Upper lobe of right lung (tissue), 1 donor: ENCODE data around the gene CCL4. TPM values are rescaled to one million over a fixed set of nuclear protein-coding genes. Genes with fewer than 3 reads are reported as not detected.
"Not testable (repeated sequence)": the region's sequence is repeated elsewhere in the genome, so short reads cannot be mapped to it uniquely, and the experiment has no call there.

Experiments used
- ATAC-seq: fragments of 200-7000 bp; cut with Tn5 transposase; one replicate; pipeline ENCODE4 v1.9.1; 2020; ENCODE audit warnings: mild to moderate bottlenecking, moderate library complexity
- DNase-seq: peaks from one replicate; pipeline ENCODE4 v3.0.0-alpha.2; 2020
- H3K27ac ChIP-seq: fragments of 200-600 bp; one replicate; pipeline ENCODE4 v1.8.0; 2022
- H3K27me3 ChIP-seq: fragments of 200-600 bp; one replicate; pipeline ENCODE4 v1.8.0; 2022; ENCODE audit warnings: mild to moderate bottlenecking
- H3K36me3 ChIP-seq: fragments of 200-600 bp; one replicate; pipeline ENCODE4 v1.8.0; 2022
- H3K4me1 ChIP-seq: fragments of 200-600 bp; one replicate; pipeline ENCODE4 v1.8.0; 2022
- H3K4me3 ChIP-seq: fragments of 200-600 bp; one replicate; pipeline ENCODE4 v1.8.0; 2022; ENCODE audit warnings: mild to moderate bottlenecking
- H3K9me3 ChIP-seq: fragments of 200-600 bp; one replicate; pipeline ENCODE4 v1.8.0; 2022
- intact Hi-C: fragments of 100-400 bp; cut with DNase I; formaldehyde crosslinking; loops from one replicate; pipeline ENCODE4 v1.11.0; 2022
- long read RNA-seq: library from polyadenylated mRNA; unstranded; transcript quantifications from one replicate; pipeline ENCODE4 v2.0.0, GENCODE V29; 2021
- total RNA-seq: library from RNA; stranded (reverse); fragmentation: NEBNext Ultra II Directional; extraction: Animal tissue kit (Norgen Biotek cat#: 25700); gene quantifications from one replicate; pipeline ENCODE4 v1.2.1, GENCODE V29; 2021
- TF ChIP-seq, protein P1 (sequence below): fragments of 200-600 bp; IDR thresholded peaks from one replicate; pipeline ENCODE4 v1.8.0; 2022; ENCODE audit warnings: antibody characterized with exemption
- donor health status: DM: no; HTN: yes; CAD: no; lungs with severe emphysema.

The CCL4 gene
- 12.5 TPM for total RNA-seq
- long read RNA-seq, partial matches to known transcripts, result 0 of 2 reads
- long read RNA-seq, other reads (novel, unspliced or antisense), result 1 of 2 reads

DNA sequence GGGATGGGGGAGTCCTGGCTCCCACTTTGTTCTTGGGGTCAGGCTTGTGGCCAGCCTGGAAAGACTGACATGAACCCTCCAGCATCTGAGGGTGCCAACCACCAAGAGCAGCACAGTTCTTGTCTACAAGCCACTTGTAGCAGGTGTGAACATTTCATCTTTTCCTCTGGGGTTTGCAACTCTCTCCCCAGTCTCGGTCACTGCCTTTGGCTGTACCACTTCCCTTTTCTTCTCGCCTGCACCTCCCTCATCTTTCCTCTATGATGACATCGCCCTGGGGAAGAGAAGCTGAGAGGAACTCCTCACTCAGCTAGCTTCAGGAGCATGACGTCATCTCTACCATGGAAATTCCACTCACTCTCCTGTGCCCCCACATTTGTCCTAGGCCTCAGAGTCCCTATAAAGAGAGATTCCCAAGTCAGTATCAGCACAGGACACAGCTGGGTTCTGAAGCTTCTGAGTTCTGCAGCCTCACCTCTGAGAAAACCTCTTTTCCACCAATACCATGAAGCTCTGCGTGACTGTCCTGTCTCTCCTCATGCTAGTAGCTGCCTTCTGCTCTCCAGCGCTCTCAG lies at the start of gene CCL4:
CCL4 (plus strand) TSS at position 427 of the 575 bp plus-strand sequence; CDS start at position 506, 79 bp downstream.
- H3K4me3 ChIP-seq, result peak within 1 kb of the TSS; percentile 19
- H3K27ac ChIP-seq, intact Hi-C loops, H3K27me3 ChIP-seq, H3K9me3 ChIP-seq, DNase-seq, H3K36me3 ChIP-seq, H3K4me1 ChIP-seq: not testable (repeated sequence)
- peak; percentile 88 for ATAC-seq

DNA sequence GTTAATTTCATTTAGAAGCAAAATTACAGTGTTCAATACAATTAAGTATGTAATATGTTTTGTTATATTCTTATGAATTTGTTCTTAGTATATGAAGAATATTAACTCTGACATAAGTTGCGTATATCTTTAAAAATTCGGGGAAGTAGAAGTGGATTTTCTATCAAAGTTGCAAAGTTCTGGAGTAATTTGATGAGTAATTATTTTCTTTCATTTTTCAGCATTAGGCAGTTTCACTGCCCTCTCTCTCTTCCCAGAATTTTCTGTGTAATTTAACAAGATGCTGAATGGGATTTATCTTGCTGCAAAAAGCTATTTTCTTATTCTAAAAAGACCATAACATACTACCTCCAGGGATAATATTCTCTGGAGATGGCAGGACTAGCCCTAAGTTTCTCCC lies 48.5 kb upstream of the CCL4 start:
- TF ChIP-seq, protein P1, sequence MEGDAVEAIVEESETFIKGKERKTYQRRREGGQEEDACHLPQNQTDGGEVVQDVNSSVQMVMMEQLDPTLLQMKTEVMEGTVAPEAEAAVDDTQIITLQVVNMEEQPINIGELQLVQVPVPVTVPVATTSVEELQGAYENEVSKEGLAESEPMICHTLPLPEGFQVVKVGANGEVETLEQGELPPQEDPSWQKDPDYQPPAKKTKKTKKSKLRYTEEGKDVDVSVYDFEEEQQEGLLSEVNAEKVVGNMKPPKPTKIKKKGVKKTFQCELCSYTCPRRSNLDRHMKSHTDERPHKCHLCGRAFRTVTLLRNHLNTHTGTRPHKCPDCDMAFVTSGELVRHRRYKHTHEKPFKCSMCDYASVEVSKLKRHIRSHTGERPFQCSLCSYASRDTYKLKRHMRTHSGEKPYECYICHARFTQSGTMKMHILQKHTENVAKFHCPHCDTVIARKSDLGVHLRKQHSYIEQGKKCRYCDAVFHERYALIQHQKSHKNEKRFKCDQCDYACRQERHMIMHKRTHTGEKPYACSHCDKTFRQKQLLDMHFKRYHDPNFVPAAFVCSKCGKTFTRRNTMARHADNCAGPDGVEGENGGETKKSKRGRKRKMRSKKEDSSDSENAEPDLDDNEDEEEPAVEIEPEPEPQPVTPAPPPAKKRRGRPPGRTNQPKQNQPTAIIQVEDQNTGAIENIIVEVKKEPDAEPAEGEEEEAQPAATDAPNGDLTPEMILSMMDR, result no peak

DNA sequence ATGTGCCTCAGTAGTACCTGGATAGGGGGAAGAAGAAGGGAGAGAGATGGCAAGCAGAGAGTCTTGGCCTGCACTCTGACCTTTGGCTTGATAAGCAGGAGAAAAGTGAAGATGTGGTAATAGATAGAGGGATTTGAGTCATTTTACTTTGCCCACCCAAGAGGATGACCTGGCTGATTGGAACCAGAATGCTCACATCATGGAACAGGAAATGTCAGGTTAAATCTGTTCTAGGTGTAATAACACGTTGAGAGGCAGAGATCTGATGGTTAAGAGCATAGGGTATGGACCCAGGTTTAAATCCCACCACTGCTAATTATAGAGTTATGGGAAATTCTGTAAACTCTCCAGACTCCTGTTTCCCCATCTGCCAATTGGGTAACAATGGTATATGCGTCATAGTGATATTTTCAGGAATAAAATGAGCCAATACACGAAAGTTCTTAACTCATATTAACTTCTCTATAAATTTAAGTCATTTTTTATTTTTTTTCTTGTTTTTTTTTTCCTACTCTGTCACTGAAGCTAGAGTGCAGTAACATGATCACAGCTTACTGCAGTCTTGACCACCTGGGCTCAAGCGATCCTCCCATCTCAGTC lies 47.6 kb upstream of the CCL4 start:
- no peaks in the 10 kb centered on the region for H3K4me1 ChIP-seq
- intact Hi-C loops, result no loop called here
- no peaks in the 10 kb centered on the region for H3K27me3 ChIP-seq

More for the DNA sequence above, 48.5 kb upstream of the CCL4 start:
- H3K9me3 ChIP-seq, result no peaks in the 10 kb centered on the region
- ATAC-seq (no peak), DNase-seq (no peak)
- H3K36me3 ChIP-seq, result no peaks in the 10 kb centered on the region
- no peaks in the 10 kb centered on the region for H3K4me1 ChIP-seq
- intact Hi-C loops, result no loop called here
- no peak overlapping the region for H3K27ac ChIP-seq
- no peak overlapping the region for H3K4me3 ChIP-seq
- no peaks in the 10 kb centered on the region for H3K27me3 ChIP-seq

DNA sequence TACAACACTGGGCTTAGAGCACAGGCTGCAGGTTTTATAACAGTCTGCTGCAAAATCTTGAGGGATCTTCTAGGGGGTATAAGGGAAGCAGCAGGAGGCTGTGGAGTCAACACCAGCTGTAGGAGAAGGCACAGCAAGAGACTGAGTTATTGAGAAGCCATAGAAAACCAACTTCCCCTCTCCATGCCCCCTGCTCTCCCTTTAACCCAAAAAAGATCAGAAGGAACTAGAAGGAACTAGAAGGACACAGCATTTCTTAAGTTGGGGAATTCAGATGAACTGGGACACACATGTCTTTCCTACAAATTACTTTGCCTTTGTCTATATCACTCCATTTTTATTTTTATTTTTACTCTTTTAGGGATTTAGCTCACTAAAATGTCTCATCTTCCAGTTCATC lies 45.7 kb upstream of the CCL4 start:
- intact Hi-C loops, result no loop called here
- H3K27ac ChIP-seq, result no peak overlapping the region

More for the DNA sequence above, 47.6 kb upstream of the CCL4 start:
- no peak overlapping the region for H3K27ac ChIP-seq
- DNase-seq, result no peak
- H3K4me3 ChIP-seq, result no peak overlapping the region
- no peaks in the 10 kb centered on the region for H3K9me3 ChIP-seq
- TF ChIP-seq, protein P1, result no peak
- no peaks in the 10 kb centered on the region for H3K36me3 ChIP-seq
- ATAC-seq, result no peak

DNA sequence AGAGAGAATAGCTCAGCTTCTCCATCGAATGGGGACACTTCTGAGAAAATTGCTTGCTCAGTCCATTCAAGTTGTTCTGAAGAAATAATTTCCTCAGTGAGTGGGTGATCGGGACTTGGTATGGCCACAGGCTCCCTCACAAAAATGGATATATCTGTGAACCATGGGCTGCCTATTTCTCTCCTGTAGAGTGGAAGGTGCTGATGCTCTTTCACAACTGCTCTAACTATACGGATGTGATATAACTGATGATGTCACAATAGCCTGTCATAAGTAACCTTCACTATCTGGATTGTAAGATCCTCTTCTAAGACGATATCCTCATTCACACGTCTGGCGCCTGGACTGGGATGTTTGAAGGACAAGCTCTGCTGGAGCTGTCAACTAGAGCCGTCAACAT lies 44.2 kb upstream of the CCL4 start:
- no peaks in the 10 kb centered on the region for H3K9me3 ChIP-seq
- no peaks in the 10 kb centered on the region for H3K36me3 ChIP-seq
- DNase-seq (no peak), ATAC-seq (no peak)
- no peak overlapping the region for H3K27ac ChIP-seq
- H3K4me3 ChIP-seq, result no peak overlapping the region
- H3K4me1 ChIP-seq, result no peaks in the 10 kb centered on the region
- intact Hi-C loops, result no loop called here
- TF ChIP-seq, protein P1, result no peak
- no peaks in the 10 kb centered on the region for H3K27me3 ChIP-seq

More for the DNA sequence above, 45.7 kb upstream of the CCL4 start:
- Histone ChIP-seq H3K27me3 (no peaks in the 10 kb centered on the region), H3K4me3 (no peak overlapping the region), H3K9me3 (no peaks in the 10 kb centered on the region), H3K36me3 (no peaks in the 10 kb centered on the region), H3K4me1 (no peaks in the 10 kb centered on the region)
- ATAC-seq (peak; percentile 70), DNase-seq (no peak)
- TF ChIP-seq, protein P1, result no peak

DNA sequence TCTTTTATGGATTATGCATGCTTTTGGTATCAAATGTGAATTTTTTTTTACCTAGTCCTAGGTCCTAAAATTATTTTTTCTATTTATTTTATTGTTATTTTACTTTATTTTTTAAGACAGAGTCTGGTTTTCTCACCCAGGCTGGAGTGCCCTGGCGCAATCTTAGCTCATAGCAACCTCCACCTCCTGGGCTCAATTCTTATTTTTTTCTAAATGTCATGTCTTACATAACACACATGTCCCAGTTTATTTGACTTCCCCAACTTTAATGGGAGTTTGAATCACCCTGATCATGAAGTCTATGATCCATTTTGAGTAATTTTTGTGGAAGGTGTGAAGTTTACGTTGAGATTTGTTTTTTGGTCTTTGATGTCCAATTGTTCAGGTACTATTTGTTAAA lies 42.8 kb upstream of the CCL4 start:
- Histone ChIP-seq H3K4me1 (no peaks in the 10 kb centered on the region), H3K27ac (no peak overlapping the region), H3K9me3 (no peaks in the 10 kb centered on the region), H3K36me3 (no peaks in the 10 kb centered on the region), H3K4me3 (no peak overlapping the region), H3K27me3 (no peaks in the 10 kb centered on the region)
- TF ChIP-seq, protein P1, result no peak
- DNase-seq, result no peak
- intact Hi-C loops, result no loop called here
- no peak for ATAC-seq
